Upper lobe of left lung (tissue), 6 donors: ENCODE measurements around the gene RELCH. TPM values are rescaled to one million over a fixed set of nuclear protein-coding genes. Genes with fewer than 3 reads are reported as not detected.

Experiments used
- ATAC-seq, 2 donors: fragments of 200-7000 bp; cut with Tn5 transposase; one replicate each; pipeline ENCODE4 v1.9.1; 2022; ENCODE audit warnings: mild to moderate bottlenecking in 2 of 2, moderate library complexity in 2 of 2; ENCODE audit not compliant: low FRiP score in 2 of 2
- DNase-seq, 2 donors: peaks; one replicate each; pipeline ENCODE4 v3.0.0-alpha.2; 2019 to 2020
- H3K27ac ChIP-seq, 4 donors: fragments of 200-600 bp; sonication (generic); one replicate each; pipeline ENCODE4 v1.5.1; 2016 to 2019
- H3K27me3 ChIP-seq, 4 donors: fragments of 200-600 bp; sonication (generic); one replicate each; pipeline ENCODE4 v1.5.1; 2017 to 2019
- H3K36me3 ChIP-seq, 4 donors: fragments of 200-600 bp; sonication (generic); one replicate each; pipeline ENCODE4 v1.5.1; 2016 to 2019
- H3K4me1 ChIP-seq, 4 donors: fragments of 200-600 bp; sonication (generic); one replicate each; pipeline ENCODE4 v1.5.1; 2018 to 2019
- H3K4me3 ChIP-seq, 4 donors: fragments of 200-600 bp; sonication (generic); one replicate each; pipeline ENCODE4 v1.5.1; 2017 to 2019; ENCODE audit warnings: mild to moderate bottlenecking in 2 of 4, moderate library complexity in 1 of 4
- H3K9me3 ChIP-seq, 4 donors: fragments of 200-600 bp; sonication (generic); one replicate each; pipeline ENCODE4 v1.5.1; 2018 to 2019
- EP300 ChIP-seq, 4 donors: sonication (generic); formaldehyde crosslinking; IDR thresholded peaks; one replicate each; pipeline ENCODE4 v1.5.1; 2017; ENCODE audit warnings: antibody characterized with exemption in 4 of 4, control low read depth in 2 of 4
- POLR2A ChIP-seq, 4 donors: fragments of 450-650 bp; IDR thresholded peaks; one replicate each; pipeline ENCODE4 v1.5.1; 2016 to 2017; ENCODE audit warnings: antibody characterized with exemption in 4 of 4, mild to moderate bottlenecking in 2 of 4
- POLR2AphosphoS5 ChIP-seq, 2 donors: sonication (generic); formaldehyde crosslinking; IDR thresholded peaks; one replicate each; pipeline ENCODE4 v1.5.1; 2017; ENCODE audit warnings: antibody characterized with exemption in 2 of 2
- WGBS, 2 donors: methylation state at CpG; one replicate each; pipeline ENCODE4 v1.1.5; 2017 to 2018; 5-methylcytosine and 5-hydroxymethylcytosine counted together
- total RNA-seq, 6 donors: library from RNA; depleted of rRNA in 4 of 6; stranded (reverse); fragments of >200 nt in 4 of 6; gene quantifications; one replicate each; pipeline versions ENCODE4 v1.1.0 to v1.2.1, GENCODE V29; 2016 to 2021
- TF ChIP-seq, protein P1 (sequence below), 6 experiments: fragments of 450-650 bp in 4 of 6; fragments of 200-600 bp in 2 of 6; sonication (generic) in 2 of 6; IDR thresholded peaks; one replicate each; pipeline ENCODE4 v1.5.1; 2016 to 2019; ENCODE audit warnings: antibody characterized with exemption in 6 of 6
- donor health status: DM: no; HTN: no; CAD: no; lungs with moderate emphysema.
- donor health status: DM: no; HTN: yes; CAD: no; lungs with severe emphysema.

Gene RELCH
- total RNA-seq, 6 donors from 2014 or later: 27.8 to 66.7 (median 35.8) TPM

GRCh38 chr18:62328586-62329525, 141.8 kb downstream of the RELCH start:
- ATAC-seq: no peak
- Histone ChIP-seq H3K27ac (no peak overlapping the region), H3K27me3 (peaks cover 0 to 20% (median 6%) of the 10 kb centered on the region in 4 donors), H3K4me1 (peaks cover 26 to 41% (median 30%) of the 10 kb centered on the region in 4 donors), H3K9me3 (no peaks in the 10 kb centered on the region), H3K4me3 (no peak overlapping the region), H3K36me3 (no peaks in the 10 kb centered on the region)
- DNase-seq: no peak
- TF ChIP-seq POLR2AphosphoS5 (IDR thresholded peaks at IDR 0.05) (no peak), POLR2A (IDR thresholded peaks at IDR 0.05) (no peak), EP300 (IDR thresholded peaks at IDR 0.05) (no peak)
- TF ChIP-seq, protein P1, sequence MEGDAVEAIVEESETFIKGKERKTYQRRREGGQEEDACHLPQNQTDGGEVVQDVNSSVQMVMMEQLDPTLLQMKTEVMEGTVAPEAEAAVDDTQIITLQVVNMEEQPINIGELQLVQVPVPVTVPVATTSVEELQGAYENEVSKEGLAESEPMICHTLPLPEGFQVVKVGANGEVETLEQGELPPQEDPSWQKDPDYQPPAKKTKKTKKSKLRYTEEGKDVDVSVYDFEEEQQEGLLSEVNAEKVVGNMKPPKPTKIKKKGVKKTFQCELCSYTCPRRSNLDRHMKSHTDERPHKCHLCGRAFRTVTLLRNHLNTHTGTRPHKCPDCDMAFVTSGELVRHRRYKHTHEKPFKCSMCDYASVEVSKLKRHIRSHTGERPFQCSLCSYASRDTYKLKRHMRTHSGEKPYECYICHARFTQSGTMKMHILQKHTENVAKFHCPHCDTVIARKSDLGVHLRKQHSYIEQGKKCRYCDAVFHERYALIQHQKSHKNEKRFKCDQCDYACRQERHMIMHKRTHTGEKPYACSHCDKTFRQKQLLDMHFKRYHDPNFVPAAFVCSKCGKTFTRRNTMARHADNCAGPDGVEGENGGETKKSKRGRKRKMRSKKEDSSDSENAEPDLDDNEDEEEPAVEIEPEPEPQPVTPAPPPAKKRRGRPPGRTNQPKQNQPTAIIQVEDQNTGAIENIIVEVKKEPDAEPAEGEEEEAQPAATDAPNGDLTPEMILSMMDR (IDR thresholded peaks at IDR 0.05): no peak
- WGBS, 2 donors: 87 to 88% methylated on average over 6 of the region's 6 CpGs

DNA sequence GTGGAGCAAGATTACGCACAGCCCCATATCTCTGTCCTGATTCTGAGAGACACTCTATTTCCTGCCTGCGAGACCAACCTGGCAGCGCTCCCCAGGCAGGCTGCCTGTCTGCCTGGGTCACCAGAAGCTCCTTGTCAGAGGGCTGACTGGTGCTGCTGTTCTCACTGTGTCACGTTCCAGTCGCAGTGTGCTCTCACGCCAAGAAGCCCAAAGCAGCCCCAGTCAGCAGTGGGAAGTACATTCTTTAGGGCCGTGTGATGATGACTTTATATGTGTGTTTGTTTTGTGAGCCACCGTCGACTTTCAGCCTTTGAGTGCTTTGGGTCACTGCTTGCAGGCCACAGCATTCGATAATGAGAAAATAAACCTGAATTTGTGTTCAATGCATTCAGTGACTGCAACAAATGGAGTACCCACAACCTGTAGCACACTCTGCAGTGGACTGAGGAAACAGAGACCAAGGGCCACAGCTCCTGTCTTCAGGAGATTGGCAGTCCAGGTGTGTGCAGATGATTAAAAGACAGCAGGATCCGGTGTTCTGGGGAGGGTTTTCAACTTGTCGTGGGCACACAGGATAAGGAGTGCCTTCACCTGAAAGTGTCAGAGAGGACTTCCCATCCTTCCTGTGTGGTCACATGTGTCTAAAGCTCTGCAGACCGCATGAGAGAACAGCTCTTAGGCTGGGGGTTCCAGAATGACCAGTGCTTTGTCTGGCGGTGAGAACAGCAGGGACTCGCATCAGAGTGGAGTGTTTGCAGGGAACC, 142.8 kb downstream of the RELCH start:
- H3K4me3 ChIP-seq: no peak overlapping the region
- H3K27ac ChIP-seq: no peak overlapping the region
- no peaks in the 10 kb centered on the region for H3K36me3 ChIP-seq
- H3K27me3 ChIP-seq: peaks cover 0 to 17% (median 6%) of the 10 kb centered on the region in 4 donors
- WGBS, 2 donors: 41 to 47% methylated on average over 10 to 14 of the region's 15 CpGs
- TF ChIP-seq POLR2A (IDR thresholded peaks at IDR 0.05) (no peak), POLR2AphosphoS5 (IDR thresholded peaks at IDR 0.05) (no peak), EP300 (IDR thresholded peaks at IDR 0.05) (no peak)
- TF ChIP-seq, protein P1 (IDR thresholded peaks at IDR 0.05): no peak
- H3K4me1 ChIP-seq: peaks cover 18 to 32% (median 24%) of the 10 kb centered on the region in 4 donors
- DNase-seq (peak; percentile 27 to 51), ATAC-seq (peak in 1 of 2 donors; percentile 47)
- H3K9me3 ChIP-seq: no peaks in the 10 kb centered on the region

- ATAC-seq (no peak), DNase-seq (no peak)
- Histone ChIP-seq H3K4me1 (peaks cover 10 to 26% (median 19%) of the 10 kb centered on the region in 4 donors), H3K4me3 (no peak overlapping the region), H3K9me3 (no peaks in the 10 kb centered on the region), H3K27me3 (peaks cover 0 to 14% (median 6%) of the 10 kb centered on the region in 4 donors), H3K27ac (no peak overlapping the region), H3K36me3 (no peaks in the 10 kb centered on the region)
- TF ChIP-seq POLR2AphosphoS5 (IDR thresholded peaks at IDR 0.05) (no peak), POLR2A (IDR thresholded peaks at IDR 0.05) (no peak), EP300 (IDR thresholded peaks at IDR 0.05) (no peak)
- TF ChIP-seq, protein P1 (IDR thresholded peaks at IDR 0.05): no peak
- WGBS, 2 donors: 86 to 92% methylated on average over 7 of the region's 7 CpGs
Measured at GRCh38 chr18:62330650-62331049, 143.6 kb downstream of the RELCH start.

- TF ChIP-seq EP300 (IDR thresholded peaks at IDR 0.05): no peak
- TF ChIP-seq, protein P1 (IDR thresholded peaks at IDR 0.05): no peak
- TF ChIP-seq POLR2A (IDR thresholded peaks at IDR 0.05): no peak
- 58 to 64% methylated on average over 8 of the region's 8 CpGs for WGBS, 2 donors
- Histone ChIP-seq H3K4me3 (no peak overlapping the region), H3K27me3 (peaks cover 0 to 7% (median 1%) of the 10 kb centered on the region in 4 donors), H3K4me1 (peaks cover 0 to 14% (median 8%) of the 10 kb centered on the region in 4 donors), H3K27ac (no peak overlapping the region), H3K36me3 (no peaks in the 10 kb centered on the region), H3K9me3 (no peaks in the 10 kb centered on the region)
- DNase-seq (no peak), ATAC-seq (peak in 1 of 2 donors; percentile 66)
Measured at GRCh38 chr18:62331581-62332356, 144.7 kb downstream of the RELCH start.
